ENCODE measurements around the gene PHF21A.

- TF ChIP-seq, protein P1, sequence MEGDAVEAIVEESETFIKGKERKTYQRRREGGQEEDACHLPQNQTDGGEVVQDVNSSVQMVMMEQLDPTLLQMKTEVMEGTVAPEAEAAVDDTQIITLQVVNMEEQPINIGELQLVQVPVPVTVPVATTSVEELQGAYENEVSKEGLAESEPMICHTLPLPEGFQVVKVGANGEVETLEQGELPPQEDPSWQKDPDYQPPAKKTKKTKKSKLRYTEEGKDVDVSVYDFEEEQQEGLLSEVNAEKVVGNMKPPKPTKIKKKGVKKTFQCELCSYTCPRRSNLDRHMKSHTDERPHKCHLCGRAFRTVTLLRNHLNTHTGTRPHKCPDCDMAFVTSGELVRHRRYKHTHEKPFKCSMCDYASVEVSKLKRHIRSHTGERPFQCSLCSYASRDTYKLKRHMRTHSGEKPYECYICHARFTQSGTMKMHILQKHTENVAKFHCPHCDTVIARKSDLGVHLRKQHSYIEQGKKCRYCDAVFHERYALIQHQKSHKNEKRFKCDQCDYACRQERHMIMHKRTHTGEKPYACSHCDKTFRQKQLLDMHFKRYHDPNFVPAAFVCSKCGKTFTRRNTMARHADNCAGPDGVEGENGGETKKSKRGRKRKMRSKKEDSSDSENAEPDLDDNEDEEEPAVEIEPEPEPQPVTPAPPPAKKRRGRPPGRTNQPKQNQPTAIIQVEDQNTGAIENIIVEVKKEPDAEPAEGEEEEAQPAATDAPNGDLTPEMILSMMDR (conservative IDR thresholded peaks at IDR 0.05) = no peak
- TF ChIP-seq ZFX (IDR thresholded peaks at IDR 0.05) = no peak
Observed at GRCh38 chr11:45913942-45914635, 207.2 kb downstream of the PHF21A start.
